ENCODE results near the gene MED1. TPM values are rescaled to one million over a fixed set of nuclear protein-coding genes. Genes with fewer than 3 reads are reported as not detected.

MED1 gene
- total and polyA plus RNA-seq, 9 of the 15 experiments (the other 6 are each of a cell fraction or from before 2014, with no cell fraction given), result 14.0 to 59.8 (median 46.7) TPM

- POLR2A ChIA-PET, result interaction anchor here (0.9 to 1.1 kb wide), 2 partner anchors 9 to 28 kb away, joined by 3 to 4 read pairs; partner anchors contain the start of gene FBXL20
- intact Hi-C loops (cut with micrococcal nuclease) (no loop called here), in situ Hi-C loops (cut with MboI) (no loop called here)
- no peak for DNase-seq (ENCODE audit: extremely low read depth in 1 of 4, low spot score in 3 of 4)
- Histone ChIP-seq H3K9me1 (ENCODE audit: control insufficient read depth, insufficient read depth, low read length) (no peaks in the 10 kb centered on the region), H3K27me3 (ENCODE audit: control insufficient read depth in 2 of 2, insufficient read depth in 2 of 2, low read length in 2 of 2) (no peaks in the 10 kb centered on the region), H4K20me1 (replicated peaks; ENCODE audit: control insufficient read depth, insufficient read depth, low read length) (no peaks in the 10 kb centered on the region), H3K9ac (ENCODE audit: insufficient read depth in 1 of 2, low read depth in 2 of 2, low read length in 2 of 2) (no peak overlapping the region), H3K9me3 (replicated peaks; ENCODE audit: control insufficient read depth, insufficient read depth, low read depth, low read length) (no peaks in the 10 kb centered on the region), H3K4me2 (ENCODE audit: insufficient read depth, low read length) (no peak overlapping the region), H3K4me3 (no peak overlapping the region), H2AFZ (ENCODE audit: low read depth, low read length) (no peak overlapping the region), H3K4me1 (replicated peaks in 1 of 2; ENCODE audit: control insufficient read depth in 2 of 2, insufficient read depth in 2 of 2, low read length in 2 of 2) (no peaks in the 10 kb centered on the region), H3K36me3 (ENCODE audit: control insufficient read depth, insufficient read depth, low read length) (peaks cover 89% of the 10 kb centered on the region), H3K79me2 (ENCODE audit: control insufficient read depth, insufficient read depth, low read length) (no peaks in the 10 kb centered on the region), H3K27ac (ENCODE audit: extremely low read depth, low read depth, low read length) (no peak overlapping the region)
- no peak for ATAC-seq
- no TSS peak for BruUV-seq (replicated peaks)
- WGBS (ENCODE audit: insufficient coverage, low coverage, missing lambda C conversion rate), result 100% methylated on average over 4 of the region's 4 CpGs
- CTCF ChIA-PET (ENCODE audit: low intra/inter-chr PET ratio), result no interaction called here
- no peak for FAIRE-seq
- TF ChIP-seq STAT5B (CRISPR knock-in tag; IDR thresholded peaks at IDR 0.05), result no peak
- TF ChIP-seq RAD51 (IDR thresholded peaks at IDR 0.05; ENCODE audit: borderline replicate concordance, low read depth), result no peak
- no peak for TF ChIP-seq SMAD3 (CRISPR knock-in tag; conservative IDR thresholded peaks at IDR 0.05)
- TF ChIP-seq FOXO4 (CRISPR knock-in tag; IDR thresholded peaks at IDR 0.05), result no peak
- TF ChIP-seq MGA (IDR thresholded peaks at IDR 0.05), result no peak
- no peak for TF ChIP-seq ZNF408 (CRISPR knock-in tag; IDR thresholded peaks at IDR 0.05; ENCODE audit: low read depth)
- TF ChIP-seq ZNF644 (tag; IDR thresholded peaks at IDR 0.05; ENCODE audit: low read depth), result no peak
- TF ChIP-seq TOE1 (IDR thresholded peaks at IDR 0.05; ENCODE audit: borderline replicate concordance), result no peak
- TF ChIP-seq TOE1 (CRISPR knock-in tag; IDR thresholded peaks at IDR 0.05; ENCODE audit: borderline replicate concordance, low read depth), result no peak
Measured at GRCh38 chr17:39429600-39429999, 21.5 kb downstream of the MED1 start.

Data from K562 (cell line).